Measurements from ENCODE around the gene SSH2. TPM values are rescaled to one million over a fixed set of nuclear protein-coding genes. Genes with fewer than 3 reads are reported as not detected.
A peak's percentile ranks its signal among the peaks of the same experiment; 100 is the strongest.

SSH2 gene
- total and polyA plus RNA-seq, 9 of the 15 experiments (the other 6 are each of a cell fraction or from before 2014, with no cell fraction given), result 3.9 to 16.1 (median 10.2) TPM

DNA sequence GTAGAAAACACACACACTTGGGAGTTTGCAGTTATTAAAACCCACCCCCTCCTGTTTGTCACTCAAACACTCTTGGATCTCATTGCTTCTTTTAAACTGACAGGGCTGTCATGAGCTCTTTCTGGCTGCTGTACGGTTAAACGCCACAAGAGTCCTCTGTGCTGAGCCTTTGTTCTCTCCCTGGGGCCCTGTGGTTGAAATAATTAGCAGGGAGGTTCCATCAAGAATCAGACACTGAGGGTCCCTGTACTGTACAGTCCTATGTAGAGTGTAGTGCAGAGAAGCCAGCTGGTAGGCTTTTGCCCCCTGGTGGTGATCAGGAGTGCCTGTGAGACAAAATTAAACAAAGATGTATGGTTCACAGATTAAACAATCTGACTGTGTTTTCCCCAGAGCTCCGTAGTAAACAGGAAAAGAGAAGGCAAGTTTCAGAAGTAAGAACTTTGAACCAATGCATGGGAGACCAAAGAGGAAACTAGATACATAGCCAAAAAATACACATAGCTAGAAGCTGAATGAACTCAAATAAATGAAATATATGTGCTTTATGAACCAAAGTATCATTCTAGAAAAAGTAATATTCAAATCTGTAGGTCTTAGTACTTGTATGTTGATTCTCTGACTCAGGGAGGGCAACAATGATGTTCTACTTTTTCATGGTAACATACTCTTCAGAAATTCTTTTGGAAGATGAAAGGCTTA, 1.4 kb upstream of the SSH2 start (continued):
- TF ChIP-seq SUPT5H (IDR thresholded peaks at IDR 0.05) (no peak), TOE1 (IDR thresholded peaks at IDR 0.05; ENCODE audit: borderline replicate concordance) (no peak), TOE1 (CRISPR knock-in tag; IDR thresholded peaks at IDR 0.05; ENCODE audit: borderline replicate concordance, low read depth) (no peak), MTA2 (IDR thresholded peaks at IDR 0.05; ENCODE audit: low read depth) (no peak), TRIM28 (IDR thresholded peaks at IDR 0.05) (no peak), GATA2 (CRISPR knock-in tag; IDR thresholded peaks at IDR 0.05) (no peak), DACH1 (IDR thresholded peaks at IDR 0.05; ENCODE audit: partially characterized antibody) (peak; percentile 58), SRF (CRISPR knock-in tag; IDR thresholded peaks at IDR 0.05) (peak in 1 of 2 experiments; percentile 53; a peak in 1 of 4 replicates), JUN (IDR thresholded peaks at IDR 0.05; ENCODE audit: borderline replicate concordance, low read depth, low read length) (no peak), JUN (CRISPR knock-in tag; IDR thresholded peaks at IDR 0.05; ENCODE audit: borderline replicate concordance) (no peak), ZNF830 (CRISPR knock-in tag; IDR thresholded peaks at IDR 0.05) (no peak), PHB (CRISPR knock-in tag; IDR thresholded peaks at IDR 0.05) (no peak), ATF1 (CRISPR knock-in tag; IDR thresholded peaks at IDR 0.05) (no peak), ATF1 (tag; IDR thresholded peaks at IDR 0.05) (peak; percentile 35; the same call in 1 of the 2 replicates)
- TF ChIP-seq, protein P1, sequence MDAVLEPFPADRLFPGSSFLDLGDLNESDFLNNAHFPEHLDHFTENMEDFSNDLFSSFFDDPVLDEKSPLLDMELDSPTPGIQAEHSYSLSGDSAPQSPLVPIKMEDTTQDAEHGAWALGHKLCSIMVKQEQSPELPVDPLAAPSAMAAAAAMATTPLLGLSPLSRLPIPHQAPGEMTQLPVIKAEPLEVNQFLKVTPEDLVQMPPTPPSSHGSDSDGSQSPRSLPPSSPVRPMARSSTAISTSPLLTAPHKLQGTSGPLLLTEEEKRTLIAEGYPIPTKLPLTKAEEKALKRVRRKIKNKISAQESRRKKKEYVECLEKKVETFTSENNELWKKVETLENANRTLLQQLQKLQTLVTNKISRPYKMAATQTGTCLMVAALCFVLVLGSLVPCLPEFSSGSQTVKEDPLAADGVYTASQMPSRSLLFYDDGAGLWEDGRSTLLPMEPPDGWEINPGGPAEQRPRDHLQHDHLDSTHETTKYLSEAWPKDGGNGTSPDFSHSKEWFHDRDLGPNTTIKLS (IDR thresholded peaks at IDR 0.05; ENCODE audit: borderline replicate concordance, low read depth), result no peak
- TF ChIP-seq, protein P2, sequence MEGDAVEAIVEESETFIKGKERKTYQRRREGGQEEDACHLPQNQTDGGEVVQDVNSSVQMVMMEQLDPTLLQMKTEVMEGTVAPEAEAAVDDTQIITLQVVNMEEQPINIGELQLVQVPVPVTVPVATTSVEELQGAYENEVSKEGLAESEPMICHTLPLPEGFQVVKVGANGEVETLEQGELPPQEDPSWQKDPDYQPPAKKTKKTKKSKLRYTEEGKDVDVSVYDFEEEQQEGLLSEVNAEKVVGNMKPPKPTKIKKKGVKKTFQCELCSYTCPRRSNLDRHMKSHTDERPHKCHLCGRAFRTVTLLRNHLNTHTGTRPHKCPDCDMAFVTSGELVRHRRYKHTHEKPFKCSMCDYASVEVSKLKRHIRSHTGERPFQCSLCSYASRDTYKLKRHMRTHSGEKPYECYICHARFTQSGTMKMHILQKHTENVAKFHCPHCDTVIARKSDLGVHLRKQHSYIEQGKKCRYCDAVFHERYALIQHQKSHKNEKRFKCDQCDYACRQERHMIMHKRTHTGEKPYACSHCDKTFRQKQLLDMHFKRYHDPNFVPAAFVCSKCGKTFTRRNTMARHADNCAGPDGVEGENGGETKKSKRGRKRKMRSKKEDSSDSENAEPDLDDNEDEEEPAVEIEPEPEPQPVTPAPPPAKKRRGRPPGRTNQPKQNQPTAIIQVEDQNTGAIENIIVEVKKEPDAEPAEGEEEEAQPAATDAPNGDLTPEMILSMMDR (IDR thresholded peaks at IDR 0.05 in 2 of 3, conservative IDR thresholded peaks at IDR 0.05 in 1 of 3; ENCODE audit: insufficient read depth in 2 of 3, low read depth in 1 of 3, low read length in 3 of 3), result peak; percentile 83 to 90 (median 90)
- TF ChIP-seq, protein P3, sequence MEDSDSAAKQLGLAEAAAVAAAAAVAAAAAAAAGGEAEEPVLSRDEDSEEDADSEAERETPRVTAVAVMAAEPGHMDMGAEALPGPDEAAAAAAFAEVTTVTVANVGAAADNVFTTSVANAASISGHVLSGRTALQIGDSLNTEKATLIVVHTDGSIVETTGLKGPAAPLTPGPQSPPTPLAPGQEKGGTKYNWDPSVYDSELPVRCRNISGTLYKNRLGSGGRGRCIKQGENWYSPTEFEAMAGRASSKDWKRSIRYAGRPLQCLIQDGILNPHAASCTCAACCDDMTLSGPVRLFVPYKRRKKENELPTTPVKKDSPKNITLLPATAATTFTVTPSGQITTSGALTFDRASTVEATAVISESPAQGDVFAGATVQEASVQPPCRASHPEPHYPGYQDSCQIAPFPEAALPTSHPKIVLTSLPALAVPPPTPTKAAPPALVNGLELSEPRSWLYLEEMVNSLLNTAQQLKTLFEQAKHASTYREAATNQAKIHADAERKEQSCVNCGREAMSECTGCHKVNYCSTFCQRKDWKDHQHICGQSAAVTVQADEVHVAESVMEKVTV (CRISPR knock-in tag; IDR thresholded peaks at IDR 0.05), result peak; percentile 66
